GM19455 (cell line): Measurements from ENCODE around the gene CD8B2.
"Not testable (repeated sequence)": the region's sequence is repeated elsewhere in the genome, so short reads cannot be mapped to it uniquely, and the experiment has no call there.

Experiments
- ATAC-seq: cut with Tn5 transposase; IDR thresholded peaks from one replicate; pipeline ENCODE4 v1.9.1; 2021; ENCODE audit not compliant: unreplicated experiment

The CD8B2 gene

DNA sequence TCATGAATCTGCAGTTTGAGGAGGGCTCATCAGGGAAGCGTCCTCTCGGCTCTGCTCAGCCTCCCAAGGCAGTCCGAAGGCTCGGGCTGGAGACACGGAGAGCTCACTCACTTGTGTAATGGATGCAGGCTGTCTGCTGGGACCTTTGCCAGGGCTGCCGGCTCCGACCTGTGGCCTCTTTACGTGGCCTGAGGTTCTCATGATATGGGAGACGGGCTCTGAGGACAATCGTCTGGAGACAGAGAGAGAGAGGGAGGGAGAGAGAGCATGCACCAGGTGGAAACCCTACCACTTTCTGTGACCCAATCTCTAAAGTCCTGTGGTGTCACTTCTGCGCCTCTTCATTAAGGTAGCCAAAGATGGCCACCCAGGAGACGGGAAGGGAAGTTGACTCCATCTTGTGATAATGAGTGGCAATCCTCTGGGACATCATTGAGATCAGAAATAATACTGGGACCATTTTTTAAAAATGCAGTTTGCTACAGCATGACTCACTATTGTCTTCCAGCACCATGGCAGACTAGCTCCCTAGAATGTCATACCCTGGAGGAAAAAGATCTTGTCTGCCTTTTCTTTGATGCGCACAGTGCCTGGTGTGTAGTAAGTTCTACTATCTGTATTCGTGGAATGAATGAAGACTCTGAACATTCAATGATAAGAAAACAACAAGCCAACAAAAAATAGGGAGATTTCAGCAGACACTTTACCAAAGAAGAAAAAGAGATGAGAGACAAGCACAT is 60.2 kb downstream of the CD8B2 start:
- ATAC-seq, result no peak

DNA sequence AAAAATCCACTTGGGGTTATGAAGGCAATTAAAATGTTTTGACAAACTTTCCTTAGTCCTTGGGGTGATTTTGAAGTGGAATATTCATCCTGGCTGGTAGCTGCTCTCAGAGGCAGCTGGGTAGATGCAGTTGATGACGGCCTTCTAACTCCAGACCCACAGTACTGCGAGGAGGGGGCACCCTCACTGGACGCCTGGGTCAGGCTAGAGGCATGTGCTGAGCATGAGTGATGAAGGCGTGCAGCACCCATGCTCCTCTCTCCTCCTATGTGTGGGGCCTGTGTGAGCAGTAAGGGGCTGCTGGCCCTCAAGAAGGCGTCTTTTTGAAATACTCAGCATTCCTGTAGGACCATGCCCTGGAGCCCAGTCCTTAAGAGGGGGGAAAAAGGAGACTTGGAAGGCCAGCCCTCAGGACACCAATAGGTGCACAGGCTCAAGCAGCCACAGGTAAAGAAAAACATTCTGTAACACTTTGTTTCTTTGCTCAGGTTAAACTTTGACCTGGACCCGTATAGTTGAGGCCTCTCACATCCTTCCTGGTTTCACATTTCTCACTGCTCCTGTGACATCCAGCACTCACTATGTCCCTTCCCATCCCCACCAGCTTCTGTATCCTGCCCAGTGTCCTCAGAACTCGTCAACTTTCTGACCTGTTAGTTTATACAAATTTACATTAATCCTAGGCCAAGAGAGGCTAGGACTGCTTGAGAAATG is 64.4 kb downstream of the CD8B2 start:
- no peak for ATAC-seq

DNA sequence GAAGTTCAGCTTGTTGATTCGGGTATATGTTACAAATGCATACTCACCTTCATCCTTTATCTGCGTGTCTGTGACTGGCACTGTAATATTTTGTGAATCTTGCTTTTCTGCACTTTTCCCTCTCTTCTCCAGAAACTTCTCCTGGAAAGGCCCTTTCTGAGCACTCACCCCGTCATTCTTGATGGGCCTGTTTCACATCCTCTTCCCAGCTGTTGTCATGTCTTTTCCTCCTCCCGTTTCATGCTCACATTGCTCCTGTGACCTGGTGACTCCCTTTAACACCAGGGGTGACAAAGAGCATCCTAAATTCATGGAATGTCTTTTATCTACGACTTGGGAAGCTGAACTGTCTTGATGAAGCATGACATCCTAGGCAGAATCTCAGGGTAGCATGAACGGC is 65.8 kb downstream of the CD8B2 start:
- no peak for ATAC-seq

DNA sequence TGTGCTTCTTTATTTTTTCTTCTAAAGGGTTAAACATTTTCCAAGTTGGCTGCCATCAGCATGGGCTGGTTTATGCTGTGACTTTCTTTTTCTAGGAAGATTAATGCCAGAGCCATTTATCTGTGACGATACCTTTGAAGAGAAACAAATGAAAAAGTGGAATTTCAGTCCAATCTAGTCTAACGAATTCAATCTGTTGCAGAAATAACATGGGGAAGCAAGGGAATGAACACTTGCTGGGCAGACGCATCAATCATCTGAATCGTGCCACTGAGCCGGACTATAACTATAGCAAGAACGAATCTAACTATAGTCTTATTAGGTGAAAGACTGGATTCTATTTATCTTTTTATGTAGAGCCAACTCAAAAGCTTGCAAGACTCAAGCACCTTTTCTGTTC is 66.2 kb downstream of the CD8B2 start:
- no peak for ATAC-seq

DNA sequence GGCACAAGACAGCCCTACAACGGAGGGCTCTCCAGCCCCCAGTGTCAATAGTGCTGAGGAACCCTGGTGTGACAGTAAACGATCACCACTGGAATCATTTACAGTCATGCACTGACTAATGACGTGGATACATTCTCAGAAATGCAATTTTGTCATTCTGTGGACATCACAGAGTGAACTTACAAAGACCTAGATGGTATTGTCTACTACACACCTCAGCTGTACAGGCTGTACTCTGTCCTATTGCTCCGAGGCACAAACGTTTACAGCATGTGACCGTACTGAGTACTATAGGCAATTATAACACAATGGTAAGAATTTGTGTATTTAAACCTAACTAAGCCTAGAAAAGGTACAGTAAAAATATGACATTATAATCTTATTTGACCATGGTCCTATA is 67.2 kb downstream of the CD8B2 start:
- no peak for ATAC-seq

DNA sequence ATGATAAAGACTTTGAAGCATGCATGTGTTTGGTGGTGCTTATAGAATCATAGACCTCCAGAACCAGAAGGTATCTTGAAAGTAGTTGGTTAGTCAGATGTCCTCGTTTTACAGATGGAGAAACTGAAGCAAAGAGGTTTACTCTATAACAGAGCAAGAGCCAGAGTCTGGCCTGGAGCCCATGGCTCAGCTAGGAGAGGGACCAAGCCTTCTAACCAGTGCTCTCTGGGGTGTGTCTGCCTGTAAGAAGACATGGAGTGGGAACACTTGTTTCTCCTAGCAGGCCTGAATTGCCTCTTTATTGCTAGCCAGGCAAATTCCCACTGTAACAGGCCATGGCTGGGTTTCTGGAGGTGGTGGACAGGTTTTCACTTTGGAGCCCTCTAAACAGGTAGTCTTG is 67.9 kb downstream of the CD8B2 start:
- ATAC-seq, result no peak

DNA sequence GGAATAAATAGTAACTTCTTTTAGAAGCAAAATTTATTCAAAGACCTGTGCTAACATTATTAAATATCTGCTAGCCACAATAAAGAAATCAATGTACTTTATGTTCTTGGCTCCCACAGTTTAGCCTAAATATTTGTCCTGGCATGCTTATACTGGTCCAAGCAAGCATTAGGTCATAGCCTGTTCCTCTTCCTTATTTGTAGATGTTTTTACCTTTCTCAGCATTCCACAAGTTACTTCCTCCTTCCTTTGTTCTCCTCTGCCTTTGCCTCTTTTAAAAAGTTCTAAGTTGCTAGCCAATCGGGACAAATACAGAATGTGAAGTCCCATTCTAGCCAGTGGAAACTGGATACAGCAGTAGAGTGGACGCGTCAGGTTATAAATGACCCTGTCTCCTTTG is 72.6 kb downstream of the CD8B2 start:
- ATAC-seq, result not testable (repeated sequence)

DNA sequence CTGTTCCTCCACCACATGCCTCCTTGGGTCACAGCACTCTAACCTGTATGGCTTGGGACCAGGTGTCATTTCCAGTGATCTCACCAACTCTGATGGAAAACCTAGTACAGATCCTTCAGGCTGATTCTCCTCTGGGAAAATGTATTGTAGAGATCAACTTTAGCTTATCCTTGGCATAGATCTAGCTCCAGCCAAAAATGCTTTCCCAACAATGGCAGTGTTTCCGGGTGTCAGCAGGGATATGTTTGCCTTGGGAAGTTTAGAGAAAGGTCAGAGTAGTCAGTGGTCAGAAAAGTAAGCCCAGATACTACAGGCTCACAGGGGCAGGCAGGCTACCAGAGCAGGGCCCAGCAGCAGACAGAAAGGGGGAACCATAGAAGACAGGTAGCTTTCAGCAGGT is 73.6 kb downstream of the CD8B2 start:
- no peak for ATAC-seq

DNA sequence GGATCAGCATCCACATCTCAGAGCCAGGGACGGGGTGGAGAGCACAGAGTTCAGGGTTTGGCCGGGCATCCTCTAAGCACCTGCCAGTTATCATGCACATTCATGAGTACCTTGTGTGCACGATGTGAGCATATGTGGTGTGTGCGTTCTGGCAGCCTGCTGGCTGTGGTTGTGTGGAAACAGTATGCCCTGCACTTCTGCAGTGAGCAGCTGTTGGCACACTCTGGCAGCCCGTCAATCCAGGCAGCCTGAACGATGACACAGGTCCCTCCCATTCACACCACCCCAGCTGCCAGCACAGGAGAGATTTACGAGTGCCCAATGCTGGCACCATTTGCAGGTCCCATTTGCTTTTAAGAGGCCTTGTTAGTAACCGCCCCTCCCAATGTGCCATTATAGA is 74.2 kb downstream of the CD8B2 start:
- no peak for ATAC-seq

DNA sequence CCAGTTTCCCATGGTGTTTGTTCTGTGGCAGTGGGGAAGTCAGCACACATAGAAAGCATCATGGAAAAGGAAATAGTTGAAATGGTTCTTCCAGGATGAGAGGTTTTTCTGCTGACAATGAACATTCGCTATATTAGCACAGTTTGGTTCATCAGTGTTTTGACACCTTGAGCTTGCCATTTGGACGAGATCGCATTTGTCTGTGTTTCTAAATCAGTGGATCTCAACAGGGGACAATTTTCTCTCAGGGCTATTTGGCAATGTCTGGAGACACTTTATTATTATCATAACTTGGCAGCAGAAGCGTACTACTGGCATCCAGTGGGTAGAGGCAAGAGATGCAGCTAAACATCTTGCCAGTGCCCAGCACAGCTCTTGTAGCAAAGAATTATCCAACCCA is 74.6 kb downstream of the CD8B2 start:
- no peak for ATAC-seq

DNA sequence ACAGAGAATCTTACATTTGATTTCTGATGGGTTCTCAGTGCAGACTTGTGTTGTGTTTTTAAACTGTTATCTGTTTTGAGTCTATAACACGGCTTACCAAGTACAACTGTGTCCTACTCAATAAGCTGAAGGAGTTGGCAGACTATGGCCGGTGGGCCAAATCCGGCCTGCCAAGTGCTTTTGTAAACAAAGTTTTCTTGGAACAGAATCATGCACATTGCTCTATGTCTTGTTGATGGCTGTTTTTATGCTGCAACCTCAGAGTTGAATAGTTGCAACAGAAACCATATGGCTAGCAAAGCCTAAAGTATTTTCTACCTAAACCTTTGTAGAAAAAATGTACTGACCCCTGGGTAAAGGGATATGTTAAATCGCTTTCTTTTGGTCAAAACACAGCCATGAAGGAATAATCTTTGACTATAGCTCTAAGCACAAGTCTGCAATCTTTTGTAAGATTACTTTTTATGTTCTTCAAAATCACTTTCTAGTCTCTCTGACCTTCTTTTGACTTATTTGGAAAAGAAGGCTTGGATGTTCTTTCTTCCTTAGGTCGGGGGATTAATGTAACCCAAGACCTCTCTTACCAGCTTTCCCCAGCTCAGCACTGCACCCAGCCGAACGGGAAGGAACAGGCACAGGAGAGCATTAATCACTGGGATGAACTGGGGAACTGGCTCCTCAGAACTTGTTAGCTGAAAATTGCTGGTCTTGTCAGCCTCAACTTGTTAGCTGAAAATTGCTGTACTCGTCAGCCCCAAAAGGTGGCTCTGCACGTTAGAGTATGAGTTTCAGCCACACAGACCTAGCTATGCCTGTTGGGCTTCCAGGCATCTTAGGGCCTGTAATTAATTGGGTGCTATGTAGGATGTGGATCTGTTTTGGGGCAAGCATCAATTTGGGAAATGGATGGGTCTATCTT is 75.4 kb downstream of the CD8B2 start:
- no peak for ATAC-seq

DNA sequence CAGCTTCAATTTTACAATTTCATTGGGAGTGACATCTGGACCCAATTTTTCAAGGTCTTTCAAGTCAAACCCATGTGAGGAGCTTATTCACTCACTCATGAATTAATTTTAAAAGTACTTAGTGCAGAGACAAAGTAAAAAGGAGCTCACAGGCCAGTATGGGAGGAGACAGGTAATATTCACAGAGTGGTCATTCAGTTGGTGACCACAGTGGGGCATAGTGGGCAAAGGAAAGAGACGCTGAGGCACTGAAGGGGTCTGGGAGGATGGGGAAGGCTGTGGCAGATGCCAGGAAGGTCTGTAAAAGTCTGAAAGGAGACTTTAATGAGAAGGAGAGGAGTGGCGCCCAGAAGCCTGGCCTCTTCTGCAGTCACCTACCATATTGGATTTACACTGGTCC is 76.0 kb downstream of the CD8B2 start:
- ATAC-seq, result no peak

DNA sequence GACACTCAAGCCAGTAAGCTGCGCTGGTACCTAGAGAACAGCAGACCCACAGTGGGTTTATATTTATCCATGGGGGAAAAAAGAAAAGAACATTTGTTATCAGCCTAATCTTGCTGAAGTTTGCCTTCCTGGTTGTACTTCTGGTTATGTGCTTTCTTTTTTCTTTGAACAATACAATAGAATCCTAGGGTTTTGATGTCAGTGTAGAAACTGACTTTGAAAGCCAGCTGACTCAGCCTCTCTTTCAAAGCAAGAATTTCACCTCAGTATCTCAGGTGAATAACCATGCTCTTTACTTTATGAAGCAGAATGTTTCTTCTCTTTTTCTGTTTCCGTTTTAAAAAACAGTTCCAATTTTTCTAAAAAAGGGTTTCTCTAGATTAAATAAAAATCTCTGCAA is 78.4 kb downstream of the CD8B2 start:
- ATAC-seq, result no peak

DNA sequence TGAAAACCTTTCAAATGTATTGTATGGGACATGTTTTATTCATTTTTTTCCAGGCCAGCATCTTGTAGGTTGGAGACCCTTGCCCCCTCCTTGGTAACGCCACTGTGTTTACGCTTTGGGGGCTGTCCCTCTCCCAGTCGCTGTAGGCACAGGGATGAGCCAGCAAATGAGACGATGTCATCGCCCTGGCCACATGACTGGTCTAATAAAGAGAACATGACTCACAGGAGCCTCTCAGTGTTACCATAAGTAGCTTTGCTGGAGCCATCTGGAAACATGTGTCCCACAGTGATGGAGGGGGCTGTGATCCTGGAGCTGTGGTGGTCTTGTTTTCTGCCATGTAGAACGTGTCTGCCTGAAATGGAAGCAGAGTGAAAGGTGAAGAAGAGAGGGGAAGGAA is 78.9 kb downstream of the CD8B2 start:
- no peak for ATAC-seq

DNA sequence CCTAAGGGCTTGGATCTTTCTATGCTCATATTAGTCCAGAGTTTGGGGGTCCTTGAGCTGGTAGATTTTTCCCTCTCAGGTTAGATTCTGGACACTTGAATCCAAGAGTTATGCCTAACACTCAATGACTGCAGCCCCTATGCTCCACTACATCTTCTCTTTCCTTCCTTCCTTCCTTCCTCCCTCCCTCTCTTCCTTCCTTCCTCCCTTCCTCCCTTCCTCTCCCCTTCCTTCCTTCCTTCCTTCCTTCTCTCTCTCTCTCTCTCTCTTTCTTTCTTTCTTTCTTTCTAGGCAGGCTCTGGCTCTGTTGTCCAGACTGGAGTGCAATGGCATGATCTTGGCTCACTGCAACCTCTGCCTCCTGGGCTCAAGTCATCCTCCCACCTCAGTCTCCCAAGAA is 79.3 kb downstream of the CD8B2 start:
- ATAC-seq, result not testable (repeated sequence)

DNA sequence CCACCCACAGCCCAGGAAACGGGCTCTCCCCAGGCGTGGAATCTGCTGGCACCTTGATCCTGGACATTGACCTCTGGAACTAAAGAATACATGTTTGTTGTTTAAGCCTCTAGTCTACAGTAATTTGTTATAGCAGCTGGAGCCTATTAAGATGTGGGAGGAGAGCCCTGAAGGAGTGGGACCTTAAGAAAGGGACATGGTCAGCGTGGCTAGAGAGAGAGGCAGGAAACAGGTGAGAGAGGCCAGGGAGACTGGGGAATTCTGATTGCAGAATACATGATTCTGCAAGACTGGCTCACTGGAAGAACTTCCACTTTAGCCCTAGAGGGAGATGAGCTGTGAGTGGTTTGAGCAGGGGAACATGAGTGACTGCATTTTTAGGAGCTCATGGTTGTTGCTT is 83.2 kb downstream of the CD8B2 start:
- ATAC-seq, result no peak
